ACC112 (cell line): ENCODE data around the gene MAP3K7CL.

Source experiments
- H2AFZ ChIP-seq: fragments of 200-600 bp; sonication (generic); one replicate; pipeline ENCODE4 v1.6.0; 2017; ENCODE audit warnings: antibody characterized with exemption, low read length; ENCODE audit not compliant: unreplicated experiment
- H3K27ac ChIP-seq: fragments of 200-600 bp; sonication (generic); 2 replicates; pipeline ENCODE4 v1.5.1; 2014; ENCODE audit warnings: low read depth, mild to moderate bottlenecking, antibody characterized with exemption, low read length, moderate library complexity
- H3K27me3 ChIP-seq: fragments of 200-600 bp; sonication (generic); 2 replicates; pipeline ENCODE4 v1.6.1; 2014; ENCODE audit warnings: mild to moderate bottlenecking, antibody characterized with exemption, low read length, moderate library complexity, mixed read lengths; ENCODE audit not compliant: insufficient read depth
- H3K36me3 ChIP-seq: fragments of 200-600 bp; sonication (generic); 2 replicates; pipeline ENCODE4 v1.6.1; 2016; ENCODE audit warnings: mild to moderate bottlenecking, antibody characterized with exemption, low read length, moderate library complexity, mixed read lengths; ENCODE audit not compliant: insufficient read depth
- H3K4me1 ChIP-seq: fragments of 200-600 bp; sonication (generic); one replicate; pipeline ENCODE4 v1.6.1; 2016; ENCODE audit warnings: low read length, mixed read lengths; ENCODE audit not compliant: insufficient read depth, unreplicated experiment, control insufficient read depth
- H3K4me3 ChIP-seq: fragments of 200-600 bp; sonication (generic); 2 replicates; pipeline ENCODE4 v1.5.1; 2014; ENCODE audit warnings: mild to moderate bottlenecking, low read depth, low read length
- H3K79me2 ChIP-seq: fragments of 200-600 bp; sonication (generic); one replicate; pipeline ENCODE4 v1.6.0; 2016; ENCODE audit warnings: low read length; ENCODE audit not compliant: control insufficient read depth, unreplicated experiment, insufficient read depth

Gene MAP3K7CL

DNA sequence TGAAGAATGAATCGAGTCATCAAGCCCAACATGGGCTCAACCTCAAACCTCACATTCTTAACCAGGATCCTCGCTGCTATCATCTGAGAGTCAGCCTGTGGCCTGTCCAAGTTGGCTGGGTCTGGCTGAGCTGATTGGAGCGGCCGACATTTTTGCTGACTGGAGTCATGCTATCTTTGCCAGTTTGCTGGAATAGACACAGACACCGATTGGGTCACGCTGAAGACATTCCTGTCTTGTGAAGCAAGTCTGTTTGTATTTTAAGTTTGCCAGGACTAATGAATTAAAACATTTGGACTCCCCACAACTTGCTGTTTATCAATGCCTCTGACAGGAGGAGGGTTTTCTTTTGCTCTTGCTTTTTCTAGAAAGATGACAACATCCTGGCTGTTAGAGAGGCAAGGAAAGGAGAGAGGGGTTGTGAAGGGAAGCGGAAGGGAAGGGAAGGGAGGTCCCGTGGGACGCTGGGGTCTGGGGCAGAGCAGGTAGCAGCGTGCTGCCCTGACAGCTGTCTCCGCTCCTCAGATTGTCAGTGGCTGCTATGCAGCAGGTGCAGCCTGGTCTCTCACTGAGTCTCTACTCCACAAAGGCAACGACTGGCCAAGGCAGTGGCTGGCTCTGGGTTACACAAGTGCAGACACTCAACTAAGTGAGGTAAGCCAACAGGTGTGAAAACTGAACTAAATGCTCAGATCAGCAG lies at the start of gene MAP3K7CL:
Gene MAP3K7CL (plus strand): TSS at position 375 of the 700 bp plus-strand sequence. CDS start 2,701 bp downstream, outside the sequence.
- H3K36me3 ChIP-seq = no peaks in the 10 kb centered on the region
- peak within 1 kb of the TSS; percentile 33 for H2AFZ ChIP-seq
- H3K4me3 ChIP-seq = peak within 1 kb of the TSS; percentile 7
- H3K27ac ChIP-seq = peak within 1 kb of the TSS; percentile 78
- H3K4me1 ChIP-seq = peaks cover 15% of the 10 kb centered on the region
- no peaks in the 10 kb centered on the region for H3K79me2 ChIP-seq
- no peaks in the 10 kb centered on the region for H3K27me3 ChIP-seq

- Histone ChIP-seq H3K4me3 (no peak overlapping the region), H3K27ac (no peak overlapping the region), H3K4me1 (peaks cover 19% of the 10 kb centered on the region), H3K36me3 (no peaks in the 10 kb centered on the region), H3K27me3 (no peaks in the 10 kb centered on the region), H3K79me2 (peaks cover 6% of the 10 kb centered on the region), H2AFZ (no peak overlapping the region)
Observed at GRCh38 chr21:29082046-29082815, 48.2 kb upstream of the MAP3K7CL start.

- H3K27ac ChIP-seq = no peak overlapping the region
- H3K4me3 ChIP-seq = no peak overlapping the region
- no peaks in the 10 kb centered on the region for H3K36me3 ChIP-seq
- peaks cover 5% of the 10 kb centered on the region for H3K79me2 ChIP-seq
- H3K4me1 ChIP-seq = peaks cover 19% of the 10 kb centered on the region
- no peaks in the 10 kb centered on the region for H3K27me3 ChIP-seq
- no peak overlapping the region for H2AFZ ChIP-seq
Observed at GRCh38 chr21:29083306-29083705, 47.1 kb upstream of the MAP3K7CL start.

GRCh38 chr21:29084372-29084771 lies 46.1 kb upstream of the MAP3K7CL start:
- H3K27ac ChIP-seq = no peak overlapping the region
- H3K4me1 ChIP-seq = peaks cover 10% of the 10 kb centered on the region
- H3K79me2 ChIP-seq = no peaks in the 10 kb centered on the region
- H3K27me3 ChIP-seq = no peaks in the 10 kb centered on the region
- no peak overlapping the region for H3K4me3 ChIP-seq
- no peak overlapping the region for H2AFZ ChIP-seq
- H3K36me3 ChIP-seq = no peaks in the 10 kb centered on the region

DNA sequence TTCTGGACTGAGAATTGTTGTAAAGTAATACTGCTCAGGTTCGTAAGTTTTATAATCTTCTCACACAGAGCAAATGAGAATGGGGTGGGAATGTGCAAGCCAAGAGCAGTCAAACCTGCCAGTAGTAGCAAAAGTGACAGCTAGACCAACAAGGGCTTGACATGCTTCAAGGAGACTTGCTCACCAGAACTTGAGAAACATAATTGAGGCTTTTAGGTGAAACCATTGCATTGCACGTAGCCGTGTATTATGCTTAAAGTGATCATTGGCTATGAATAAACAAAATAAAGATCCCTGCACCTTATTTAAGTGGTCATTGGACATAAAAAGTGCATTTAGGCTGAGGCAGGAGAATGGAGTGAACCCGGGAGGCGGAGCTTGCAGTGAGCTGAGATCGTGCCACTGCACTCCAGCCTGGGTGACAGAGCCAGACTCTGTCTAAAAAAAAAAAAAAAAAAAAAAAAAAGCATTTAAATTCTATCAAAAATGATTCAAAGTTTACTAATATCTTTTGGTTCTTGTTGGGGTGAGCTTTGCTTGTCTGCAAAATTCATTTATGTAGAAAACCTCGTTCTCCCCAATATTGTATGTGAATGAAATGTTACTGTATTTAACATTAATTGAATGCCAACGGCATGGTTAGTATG lies 45.2 kb upstream of the MAP3K7CL start:
- Histone ChIP-seq H3K79me2 (no peaks in the 10 kb centered on the region), H3K4me1 (peaks cover 5% of the 10 kb centered on the region), H3K36me3 (no peaks in the 10 kb centered on the region), H3K27me3 (no peaks in the 10 kb centered on the region), H3K4me3 (no peak overlapping the region), H2AFZ (no peak overlapping the region), H3K27ac (no peak overlapping the region)

- H3K27ac ChIP-seq = peak overlapping the region; percentile 73
- no peak overlapping the region for H3K4me3 ChIP-seq
- no peak overlapping the region for H2AFZ ChIP-seq
- no peaks in the 10 kb centered on the region for H3K27me3 ChIP-seq
- no peaks in the 10 kb centered on the region for H3K36me3 ChIP-seq
- no peaks in the 10 kb centered on the region for H3K79me2 ChIP-seq
- H3K4me1 ChIP-seq = peaks cover 26% of the 10 kb centered on the region
Observed at GRCh38 chr21:29091033-29091432, 39.4 kb upstream of the MAP3K7CL start.

DNA sequence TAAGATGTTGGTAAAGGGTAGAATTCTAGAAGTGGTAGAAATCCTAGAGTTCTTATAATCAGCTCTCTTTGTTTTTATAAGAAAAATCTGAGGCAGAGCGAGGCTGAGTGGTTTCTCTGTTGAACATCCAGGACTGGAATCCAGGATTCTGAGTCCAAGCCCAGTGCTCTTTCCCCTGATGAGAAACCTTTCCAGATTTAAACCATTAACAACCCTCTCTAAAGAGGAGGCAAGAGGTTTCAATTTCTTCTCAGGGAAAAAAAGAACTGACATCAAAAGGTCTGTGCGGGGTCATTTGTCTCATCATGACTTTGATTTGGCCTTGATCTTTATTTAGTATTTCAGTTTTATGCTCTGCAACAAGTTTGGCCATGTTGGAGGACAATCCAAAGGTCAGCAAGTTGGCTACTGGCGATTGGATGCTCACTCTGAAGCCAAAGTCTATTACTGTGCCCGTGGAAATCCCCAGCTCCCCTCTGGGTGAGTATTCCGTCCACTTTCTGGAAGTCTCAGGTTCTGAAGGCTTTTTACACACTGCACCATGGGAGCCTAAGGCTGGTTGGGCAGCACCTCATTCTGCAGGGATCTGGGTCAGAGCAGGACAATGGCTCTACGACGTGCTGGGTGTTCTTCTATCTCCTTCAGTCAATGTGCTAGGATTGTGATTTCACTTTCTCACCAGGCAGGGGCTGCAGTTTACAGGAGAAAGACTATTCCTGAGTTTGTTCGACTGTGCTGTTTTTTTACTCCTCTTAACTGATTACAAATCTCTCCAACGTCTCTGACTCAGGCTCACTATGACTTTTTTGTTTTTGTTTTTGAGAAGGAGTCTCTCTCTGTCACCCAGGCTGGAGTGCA lies 38.1 kb upstream of the MAP3K7CL start:
- Histone ChIP-seq H3K4me3 (0 out of 2 replicates have a peak overlapping the region, but pooled peaks have one; percentile 7), H3K36me3 (no peaks in the 10 kb centered on the region), H2AFZ (peak overlapping the region; percentile 51), H3K4me1 (peaks cover 26% of the 10 kb centered on the region), H3K79me2 (no peaks in the 10 kb centered on the region), H3K27me3 (no peaks in the 10 kb centered on the region), H3K27ac (peak overlapping the region; percentile 73)

DNA sequence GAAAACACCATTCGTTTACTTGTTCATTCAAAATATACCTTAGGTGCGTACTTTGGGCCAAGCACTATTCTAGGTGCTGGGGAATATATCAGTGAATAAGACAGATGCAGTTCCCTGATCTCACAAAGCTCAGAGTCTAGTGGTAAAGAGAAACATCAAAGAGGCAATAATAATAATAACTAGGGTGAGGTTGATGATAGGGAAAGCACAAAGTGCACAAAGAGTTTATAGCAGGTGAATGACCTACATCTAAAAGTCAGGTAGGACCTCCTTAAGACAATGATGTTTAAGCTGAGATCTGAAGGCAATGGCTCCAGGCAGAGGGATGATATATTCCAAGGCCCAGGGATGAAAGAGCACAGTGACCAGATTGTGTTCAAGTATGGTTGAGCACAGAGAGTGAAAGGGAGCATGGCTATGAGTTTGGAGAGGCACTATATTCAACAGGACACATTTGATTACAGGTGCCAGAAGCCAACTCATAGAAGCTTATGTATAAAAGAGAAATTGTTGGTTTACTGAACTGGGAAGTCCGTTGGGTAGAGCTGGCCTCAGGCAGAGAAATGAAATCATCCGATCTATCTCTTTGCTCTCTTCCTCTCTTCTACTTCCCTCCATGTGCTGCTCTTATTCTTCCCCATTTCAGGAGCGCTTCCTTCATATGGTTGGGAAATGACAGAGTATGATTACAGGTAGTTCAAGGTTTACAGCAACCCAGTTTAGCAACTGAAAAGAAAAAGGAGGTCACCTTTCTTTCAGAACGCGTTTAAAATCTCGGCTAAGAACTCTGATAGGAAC lies 34.0 kb upstream of the MAP3K7CL start:
- Histone ChIP-seq H3K4me3 (no peak overlapping the region), H3K4me1 (peaks cover 12% of the 10 kb centered on the region), H3K27me3 (no peaks in the 10 kb centered on the region), H2AFZ (no peak overlapping the region), H3K36me3 (no peaks in the 10 kb centered on the region), H3K79me2 (no peaks in the 10 kb centered on the region), H3K27ac (no peak overlapping the region)

GRCh38 chr21:29098156-29098555 lies 32.3 kb upstream of the MAP3K7CL start:
- no peaks in the 10 kb centered on the region for H3K27me3 ChIP-seq
- H2AFZ ChIP-seq = no peak overlapping the region
- no peaks in the 10 kb centered on the region for H3K79me2 ChIP-seq
- H3K36me3 ChIP-seq = no peaks in the 10 kb centered on the region
- no peak overlapping the region for H3K4me3 ChIP-seq
- no peak overlapping the region for H3K27ac ChIP-seq
- no peaks in the 10 kb centered on the region for H3K4me1 ChIP-seq
